GM19395 (cell line): ENCODE measurements around the gene PXDN.

Experiments
- ATAC-seq: cut with Tn5 transposase; IDR thresholded peaks from one replicate; pipeline ENCODE4 v1.9.1; 2021; ENCODE audit warnings: mild to moderate bottlenecking, moderate library complexity; ENCODE audit not compliant: unreplicated experiment

The PXDN gene

DNA sequence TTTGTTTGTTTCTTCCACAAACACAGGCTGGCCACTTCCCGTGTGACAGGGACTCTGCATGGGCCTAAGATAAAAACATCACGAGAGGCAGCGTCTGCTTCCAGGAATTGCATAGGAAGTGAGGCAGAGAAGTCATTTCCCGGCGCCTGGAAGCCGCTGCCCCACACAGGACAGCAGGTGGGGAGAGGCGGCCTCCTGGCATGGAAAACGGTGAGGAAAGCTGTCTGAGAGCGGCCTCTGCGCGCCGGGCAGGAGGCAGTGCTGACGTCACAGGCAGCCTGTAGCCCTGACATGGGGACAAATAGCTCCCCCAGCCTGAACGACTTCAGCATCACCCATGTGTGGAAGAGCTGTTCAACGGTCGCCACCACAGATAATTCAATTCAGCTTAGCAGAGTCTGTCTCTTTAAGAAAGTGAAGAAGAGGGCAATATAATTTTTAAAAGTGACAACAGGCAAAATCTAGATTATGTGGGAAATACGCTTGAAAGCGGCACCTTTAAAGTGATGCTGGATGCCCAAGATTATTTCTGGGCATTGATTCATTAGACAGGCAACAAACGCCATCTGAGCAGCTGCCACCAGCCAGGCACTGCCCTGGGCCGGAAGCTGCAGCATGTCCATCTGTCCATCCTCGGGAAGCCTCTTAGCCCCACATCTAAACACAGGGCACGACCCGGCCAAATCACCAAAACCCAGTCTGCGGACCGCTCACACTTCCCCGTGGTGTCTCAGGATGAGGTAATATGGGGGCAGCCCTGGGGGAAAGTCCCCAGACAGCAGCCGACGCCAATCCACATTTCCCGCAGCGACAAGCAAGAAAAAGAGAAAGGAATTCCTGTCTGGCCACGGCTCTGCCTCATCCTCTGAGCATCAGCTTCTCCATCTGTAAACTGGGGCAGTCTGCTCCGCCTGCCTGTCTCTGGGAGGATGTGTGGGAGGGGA lies 138.9 kb downstream of the PXDN start:
- no peak for ATAC-seq

DNA sequence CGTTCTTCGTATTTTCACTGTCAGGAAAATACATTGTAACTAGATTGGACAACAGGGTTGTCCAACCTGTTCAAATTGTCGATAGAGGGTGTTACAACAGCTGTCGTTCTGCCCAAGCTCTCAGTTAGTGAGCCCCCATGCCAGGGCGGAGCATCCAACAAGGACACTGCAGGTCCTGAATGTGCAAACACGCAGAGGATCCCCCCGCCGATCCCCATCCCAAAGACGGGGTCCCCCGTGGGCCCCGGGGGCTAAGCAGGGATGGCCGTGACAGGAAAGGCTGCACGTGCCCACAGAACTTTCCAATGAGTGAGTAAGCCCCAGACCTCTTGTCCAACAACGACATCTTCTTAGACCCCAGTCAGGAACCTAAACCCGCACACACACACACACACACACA lies 140.8 kb downstream of the PXDN start:
- no peak for ATAC-seq

DNA sequence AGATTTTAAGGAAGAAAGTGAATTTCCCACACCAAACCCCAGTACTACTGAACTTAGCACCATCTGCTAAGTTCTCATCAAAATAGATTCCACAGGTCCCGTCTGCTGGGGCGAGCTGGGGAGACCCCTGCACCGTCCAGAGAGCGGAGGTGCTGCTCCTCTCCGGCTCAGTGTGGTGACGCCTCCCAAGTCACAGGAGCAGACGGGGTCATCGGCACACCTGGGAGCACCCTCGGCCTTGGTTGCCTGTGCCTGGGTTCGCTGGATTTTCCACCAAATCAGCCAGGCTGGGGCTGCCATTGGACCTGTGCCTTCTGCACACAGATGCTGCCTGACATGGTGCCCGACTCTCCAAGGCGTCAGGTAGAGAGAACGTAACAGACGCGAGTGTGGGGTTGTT lies 141.3 kb downstream of the PXDN start:
- ATAC-seq: no peak

DNA sequence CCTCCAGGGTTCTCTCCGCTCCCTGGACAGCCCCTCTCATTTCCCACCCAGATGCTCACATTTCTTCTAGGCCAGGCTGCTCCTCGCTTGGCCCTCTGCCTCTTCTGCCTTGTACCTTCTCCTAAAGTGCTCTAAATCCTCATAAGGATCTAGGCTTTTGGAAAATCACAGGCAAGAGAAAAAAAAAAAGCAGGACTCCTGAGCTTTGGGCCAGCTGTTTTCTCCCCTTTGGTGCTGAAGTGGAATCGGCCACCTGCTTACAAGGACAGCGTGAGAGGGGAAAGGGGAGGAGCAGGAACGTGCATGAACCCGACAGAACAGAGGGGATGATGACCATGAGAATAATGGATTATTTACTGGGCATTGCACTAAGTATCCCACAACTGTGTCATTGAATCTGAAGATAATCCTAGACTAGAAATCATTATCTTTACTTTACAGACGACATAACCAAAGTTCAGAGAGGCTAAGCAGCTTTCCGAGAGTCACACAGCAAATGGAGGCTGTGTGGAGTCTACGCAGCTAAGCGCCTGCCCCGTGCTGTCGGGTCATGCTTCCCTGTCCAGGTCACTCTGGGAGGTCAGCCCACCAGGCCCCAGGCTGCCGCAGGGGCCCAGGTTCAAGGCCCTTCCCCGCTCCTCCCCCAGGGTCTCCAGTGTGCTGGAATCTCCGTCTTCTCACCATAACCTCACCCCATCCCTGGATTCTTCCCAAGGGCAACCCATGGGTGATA lies 141.9 kb downstream of the PXDN start:
- ATAC-seq: no peak

DNA sequence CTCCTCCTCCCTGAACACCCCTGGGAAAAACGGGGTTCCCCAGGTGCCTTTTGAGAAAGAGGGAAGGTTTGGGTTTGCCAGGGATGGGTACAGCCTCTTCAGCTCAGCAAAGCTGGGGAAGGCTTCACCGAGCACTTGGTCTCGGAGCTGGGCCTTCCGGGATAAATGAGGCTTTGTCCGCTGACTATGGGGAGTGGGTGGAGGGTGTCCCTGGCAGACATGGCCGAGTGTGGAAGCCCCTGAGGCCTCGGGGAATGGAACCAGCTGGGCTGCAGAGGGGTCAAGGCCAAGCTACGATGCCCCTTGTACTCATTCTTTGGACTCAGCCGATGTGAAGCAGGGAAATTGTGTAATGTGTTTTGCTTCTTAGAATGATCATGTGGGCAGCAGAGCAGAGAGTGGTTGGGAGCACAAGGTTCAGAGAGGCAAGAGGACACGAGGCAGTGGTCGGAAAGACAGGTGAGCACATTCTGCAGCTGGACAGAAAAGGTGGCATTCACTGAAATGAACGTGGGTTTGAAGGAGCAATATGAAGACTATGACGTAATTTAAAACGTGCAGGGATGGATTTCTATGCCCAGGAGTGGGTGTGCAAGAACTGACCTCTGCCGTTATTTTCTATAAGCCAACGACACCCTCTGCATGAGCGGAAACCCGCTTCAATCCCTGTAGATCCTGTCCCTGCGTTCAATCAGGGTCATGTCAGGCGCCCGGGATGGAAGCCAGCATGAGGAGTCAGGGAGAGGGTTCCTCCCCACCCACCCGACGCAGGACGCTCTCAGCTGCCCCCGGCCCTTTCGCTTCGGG lies 142.6 kb downstream of the PXDN start:
- no peak for ATAC-seq

DNA sequence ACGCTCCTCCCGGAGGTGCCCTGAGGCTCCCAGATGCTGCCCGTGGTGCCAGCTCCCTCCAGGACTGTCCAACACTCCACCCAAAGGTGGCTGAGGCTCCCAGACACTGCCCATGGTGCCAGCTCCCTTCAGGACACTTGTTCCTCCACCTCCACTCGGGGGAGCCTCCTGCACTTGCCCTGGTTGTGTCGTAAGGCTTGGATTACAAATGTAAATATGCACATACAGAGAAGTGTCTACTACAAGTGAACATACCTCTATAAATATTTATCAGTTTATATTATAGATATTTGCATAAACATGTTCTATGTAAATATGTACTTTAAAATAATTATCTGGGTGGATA lies 143.3 kb downstream of the PXDN start:
- ATAC-seq: no peak

DNA sequence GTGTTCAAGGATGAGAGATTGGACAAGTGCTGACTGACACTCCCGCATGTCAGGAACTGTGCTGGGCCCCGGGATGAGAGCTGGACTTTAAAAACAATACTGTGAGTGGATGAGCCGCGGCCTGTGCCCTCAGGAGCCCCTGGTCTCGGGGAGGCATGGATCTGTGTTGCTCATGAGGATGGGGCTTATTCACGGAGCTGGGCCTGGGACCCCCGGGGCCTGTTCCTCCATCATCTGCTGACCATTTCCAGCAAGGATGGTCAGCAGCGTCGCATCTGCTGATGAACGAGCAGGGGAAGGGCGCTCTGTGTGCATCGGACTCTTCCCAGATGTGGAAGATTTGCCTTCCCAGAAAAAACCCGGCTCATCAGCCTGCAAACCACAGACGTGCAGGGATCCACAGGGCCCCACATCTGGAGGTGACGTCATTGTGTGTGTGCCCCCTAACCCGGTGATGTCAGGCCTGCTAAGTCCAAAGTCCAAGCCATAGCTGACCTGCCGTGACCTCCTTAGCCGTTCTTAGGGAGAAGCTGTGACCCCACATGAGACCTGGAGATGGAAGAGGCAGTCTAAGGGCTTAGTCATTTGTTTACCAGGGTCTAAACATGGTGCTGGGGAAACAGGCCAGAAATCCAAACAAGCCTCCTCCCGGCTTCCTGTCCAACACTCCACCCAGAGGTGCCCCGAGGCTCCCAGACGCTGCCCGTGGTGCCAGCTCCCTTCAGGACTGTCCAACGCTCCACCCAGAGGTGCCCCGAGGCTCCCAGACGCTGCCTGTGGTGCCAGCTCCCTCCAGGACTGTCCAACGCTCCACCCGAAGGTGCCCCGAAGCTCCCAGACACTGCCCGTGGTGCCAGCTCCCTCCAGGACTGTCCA lies 143.9 kb downstream of the PXDN start:
- no peak for ATAC-seq

DNA sequence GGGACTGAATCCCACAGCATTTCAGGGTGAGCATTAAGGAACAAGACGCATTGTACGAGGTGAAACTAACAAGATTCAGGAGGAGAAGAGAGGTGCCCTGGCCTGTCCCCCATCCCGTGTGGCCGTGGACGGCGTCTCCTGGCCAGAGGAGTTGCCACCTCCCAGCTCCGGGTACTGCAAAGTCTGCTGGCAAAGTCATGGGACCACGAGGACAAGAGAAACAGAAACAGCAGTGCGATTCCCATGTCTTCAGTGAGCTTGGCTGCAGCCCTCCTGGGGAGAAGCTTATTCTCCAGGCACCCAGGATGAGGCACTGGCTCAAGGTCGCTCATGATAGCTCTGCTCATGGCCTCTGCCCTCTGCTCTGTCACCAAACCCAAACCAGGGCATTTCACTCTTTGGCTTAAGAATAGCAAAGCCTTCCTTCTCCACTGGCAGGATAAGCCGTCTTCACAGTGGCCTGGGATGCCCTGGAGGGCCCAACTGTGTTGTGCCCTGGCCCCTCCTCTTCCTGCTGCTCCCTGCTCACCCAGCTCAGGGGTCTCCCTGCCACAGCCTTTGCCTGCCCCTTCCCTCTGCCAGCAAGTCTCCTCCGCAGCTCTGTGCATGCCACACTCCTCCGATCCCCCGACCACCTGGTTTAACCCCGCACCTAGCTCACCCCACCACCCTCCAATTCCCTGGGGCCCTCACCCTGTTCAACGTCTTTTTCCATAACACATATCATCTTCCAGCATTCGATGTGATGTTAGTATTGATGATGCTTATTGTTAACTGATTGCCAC lies 144.8 kb downstream of the PXDN start:
- no peak for ATAC-seq

DNA sequence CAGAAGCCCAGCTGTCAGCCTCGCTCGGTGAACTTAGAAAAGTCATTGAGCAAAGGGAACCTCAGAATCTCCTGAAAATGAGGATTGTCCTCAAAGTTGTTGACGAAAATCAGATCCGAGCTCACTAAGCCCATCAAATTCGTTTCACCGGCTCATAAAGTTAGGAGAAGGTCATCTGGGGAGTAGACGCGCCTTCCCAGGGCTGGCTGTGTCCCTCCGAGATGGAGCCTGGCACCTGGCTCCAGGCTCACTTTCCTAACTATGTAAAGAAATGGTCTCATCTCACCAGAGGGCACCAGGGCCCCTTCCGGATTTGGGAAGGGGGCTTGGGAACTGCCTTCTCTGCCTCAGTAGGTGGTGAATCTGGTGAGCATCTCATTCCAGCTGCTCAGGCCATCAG lies 145.5 kb downstream of the PXDN start:
- no peak for ATAC-seq

DNA sequence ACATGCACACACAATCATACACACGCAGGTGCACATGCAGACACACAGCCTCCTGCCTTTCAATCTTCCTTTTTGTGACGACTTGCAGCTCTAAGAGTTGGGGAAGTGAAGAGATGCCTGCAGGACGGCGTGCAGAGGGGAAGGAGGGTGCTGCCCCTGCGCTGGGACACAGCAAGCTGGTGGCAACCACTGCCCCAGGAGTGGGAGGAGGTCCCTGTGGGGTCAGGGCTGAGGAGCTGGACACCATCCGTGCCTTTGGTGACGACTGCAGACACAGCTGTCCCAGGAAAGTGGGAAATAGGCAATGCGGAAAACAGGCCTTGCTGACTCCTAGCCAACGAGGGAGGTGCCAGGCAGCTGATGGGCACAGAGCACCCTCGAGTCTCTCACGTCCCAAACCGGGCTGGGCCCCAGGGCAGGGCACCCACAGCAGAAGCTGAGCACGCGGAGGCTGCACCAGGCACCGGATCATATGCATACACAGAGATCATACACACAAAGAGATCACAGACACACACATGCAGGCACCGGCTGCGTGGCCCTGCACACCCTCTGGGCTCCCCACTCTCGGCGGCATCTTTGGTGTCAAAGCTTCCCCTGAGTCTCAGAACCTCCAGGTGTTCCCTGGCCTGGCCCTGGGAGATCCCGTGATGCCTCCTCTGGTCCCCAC lies 146.1 kb downstream of the PXDN start:
- no peak for ATAC-seq

DNA sequence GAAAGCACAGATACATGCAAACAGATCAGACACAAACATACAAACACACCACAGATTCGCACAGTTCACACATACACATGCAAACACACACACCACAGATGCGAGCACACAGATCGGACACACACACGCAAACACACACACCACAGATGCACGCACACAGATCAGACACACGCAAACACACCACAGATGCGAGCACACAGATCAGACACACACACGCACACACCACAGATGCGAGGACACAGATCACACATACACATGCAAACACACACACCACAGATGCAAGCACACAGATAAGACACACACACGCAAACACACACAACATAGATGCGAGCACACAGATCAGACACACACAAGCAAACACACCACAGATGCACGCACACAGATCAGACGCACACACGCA lies 149.0 kb downstream of the PXDN start:
- ATAC-seq: no peak

DNA sequence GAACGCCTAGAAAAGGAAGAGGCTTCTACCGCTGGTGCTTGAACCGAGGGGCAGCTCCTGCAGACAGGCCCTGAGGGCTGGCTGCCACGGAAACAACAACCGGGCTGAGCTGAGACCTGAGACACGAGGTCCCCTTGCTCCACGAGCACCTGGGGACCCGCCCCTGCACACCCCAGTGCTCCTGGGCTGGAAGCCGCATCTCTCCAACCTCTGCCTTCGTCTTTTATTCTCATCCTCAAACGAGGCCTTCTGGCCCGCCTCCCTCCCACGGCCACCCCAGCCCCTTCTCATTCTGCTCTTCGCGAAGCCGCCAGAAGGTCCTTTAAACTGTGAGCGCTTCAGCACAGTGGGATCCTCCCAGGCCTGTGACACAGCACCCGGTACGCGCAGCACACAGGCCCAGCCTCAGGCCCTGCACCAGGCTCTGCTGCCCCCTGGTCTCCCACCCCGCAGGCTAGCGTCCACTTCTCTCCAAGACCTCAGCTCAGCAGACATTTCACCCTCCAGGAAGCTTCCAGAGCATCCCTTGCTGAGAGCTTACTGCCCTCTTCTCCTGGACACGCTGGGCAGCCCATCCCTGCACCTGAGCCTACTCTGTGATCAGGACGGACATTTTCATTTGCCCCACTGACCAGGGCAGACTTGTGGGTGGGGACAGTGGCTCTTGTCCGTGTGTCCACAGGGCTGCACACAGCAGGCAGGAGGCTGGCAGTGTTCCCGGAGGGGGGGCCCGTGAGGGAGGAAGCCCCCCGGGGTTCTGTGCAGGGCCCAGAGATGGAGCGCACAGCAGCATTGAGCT lies 149.7 kb downstream of the PXDN start:
- no peak for ATAC-seq

DNA sequence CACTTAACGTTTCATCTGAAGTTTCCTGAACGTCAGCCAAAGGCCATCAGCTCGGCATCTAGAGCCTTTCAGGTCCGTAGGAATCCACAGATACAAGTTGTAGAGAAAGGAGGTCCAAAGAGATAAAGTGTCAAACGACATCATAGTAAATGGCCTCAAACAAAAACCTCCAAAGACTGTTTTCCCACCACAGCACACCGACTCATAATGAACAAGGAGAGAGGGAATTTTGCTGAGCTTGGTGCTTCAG lies 150.3 kb downstream of the PXDN start:
- ATAC-seq: no peak

DNA sequence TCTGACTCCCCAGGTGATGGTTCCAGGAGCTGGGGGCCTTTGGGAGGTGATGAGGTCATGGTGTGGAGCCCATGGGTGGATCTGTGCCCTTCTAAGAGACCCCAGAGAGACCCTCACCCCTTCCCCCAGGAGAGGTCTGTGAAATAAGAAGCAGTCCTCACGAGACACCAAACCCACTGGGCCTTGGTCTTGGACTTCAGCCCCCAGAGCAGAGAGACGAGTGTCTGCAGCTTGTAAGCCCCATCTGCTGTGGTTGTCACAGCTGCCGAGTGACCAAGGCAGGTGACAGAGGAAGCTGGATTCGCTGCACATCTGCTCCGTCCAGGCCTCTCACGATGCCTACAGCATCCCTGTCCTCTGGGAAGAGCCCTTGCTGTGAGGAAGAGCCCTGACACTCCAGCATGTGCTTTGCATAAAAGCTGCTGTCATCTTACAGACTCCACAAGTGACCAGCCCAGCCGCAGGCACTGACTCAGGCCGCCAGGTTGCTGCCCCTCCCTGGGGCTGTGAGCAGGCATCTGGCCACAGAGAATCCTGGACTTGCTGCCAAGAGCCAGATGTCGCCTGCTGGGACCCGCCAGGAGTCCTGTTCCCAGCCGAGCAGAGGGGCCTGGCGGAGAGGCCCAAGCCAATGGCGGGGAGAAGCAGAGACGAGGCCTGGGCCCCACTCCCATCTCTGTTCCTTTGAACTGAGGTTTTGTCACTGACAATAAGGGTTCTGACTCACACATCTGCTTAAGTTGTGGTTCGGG lies 150.8 kb downstream of the PXDN start:
- no peak for ATAC-seq

DNA sequence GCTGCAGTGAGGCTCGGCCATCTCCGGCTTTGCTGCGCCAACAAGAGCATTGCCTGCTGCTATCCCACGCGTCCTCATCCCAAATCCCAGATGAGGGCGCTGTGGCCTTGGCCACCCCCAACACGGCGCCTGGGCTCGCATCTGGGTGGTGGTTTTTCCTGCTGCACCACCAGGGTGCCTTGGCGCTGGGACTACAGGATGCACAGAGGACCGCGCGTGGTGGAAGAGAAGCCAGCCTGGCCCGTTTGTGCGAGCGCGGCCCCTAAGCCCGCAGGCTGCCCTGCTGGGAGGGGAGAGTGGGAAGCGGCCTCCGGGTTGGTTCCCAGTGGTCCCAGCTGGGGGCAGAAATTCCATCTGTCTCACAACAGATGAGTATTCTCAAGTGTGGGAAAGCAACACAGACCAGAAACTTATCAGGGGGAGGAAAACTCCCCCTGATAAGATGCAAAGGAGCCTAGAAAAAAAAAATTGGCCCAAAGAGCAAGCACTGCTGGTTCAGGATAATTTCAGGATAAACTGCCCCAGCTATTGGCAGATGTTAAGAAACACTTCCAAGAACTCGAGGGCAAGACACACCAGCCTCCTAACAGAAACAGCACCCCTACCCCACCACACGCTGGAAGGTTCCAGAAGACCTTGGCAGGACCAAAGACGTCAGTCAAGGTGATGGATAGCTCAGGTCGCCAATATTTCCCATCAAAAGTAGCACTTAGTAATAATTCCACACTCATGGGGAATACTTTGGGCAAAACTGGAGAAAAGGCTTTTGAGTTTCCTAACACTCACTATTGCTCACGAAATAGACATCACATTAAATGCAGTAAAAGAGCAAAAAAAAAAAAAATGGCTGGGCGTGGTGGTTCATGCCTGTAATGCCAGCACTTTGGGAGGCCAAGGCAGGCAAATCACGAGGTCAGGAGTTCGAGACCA lies 152.1 kb downstream of the PXDN start:
- no peak for ATAC-seq

DNA sequence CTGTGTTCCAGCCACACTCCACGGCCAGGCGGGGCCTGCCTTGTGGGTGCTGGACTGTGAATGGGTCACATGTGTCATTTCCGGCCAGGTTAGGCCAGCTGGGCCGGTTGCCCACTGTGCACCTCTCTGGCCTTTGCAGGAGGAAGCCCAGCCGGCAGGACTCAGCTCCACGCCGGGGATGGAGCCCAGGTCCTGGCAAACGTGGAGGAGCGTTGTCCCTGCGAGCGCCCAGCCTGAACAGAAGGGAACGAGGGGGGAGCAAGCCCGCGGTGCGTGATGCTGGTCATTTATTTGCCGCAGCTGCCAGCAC lies 152.9 kb downstream of the PXDN start:
- no peak for ATAC-seq
